ENCODE results near the gene KBTBD12.

The KBTBD12 gene

DNA sequence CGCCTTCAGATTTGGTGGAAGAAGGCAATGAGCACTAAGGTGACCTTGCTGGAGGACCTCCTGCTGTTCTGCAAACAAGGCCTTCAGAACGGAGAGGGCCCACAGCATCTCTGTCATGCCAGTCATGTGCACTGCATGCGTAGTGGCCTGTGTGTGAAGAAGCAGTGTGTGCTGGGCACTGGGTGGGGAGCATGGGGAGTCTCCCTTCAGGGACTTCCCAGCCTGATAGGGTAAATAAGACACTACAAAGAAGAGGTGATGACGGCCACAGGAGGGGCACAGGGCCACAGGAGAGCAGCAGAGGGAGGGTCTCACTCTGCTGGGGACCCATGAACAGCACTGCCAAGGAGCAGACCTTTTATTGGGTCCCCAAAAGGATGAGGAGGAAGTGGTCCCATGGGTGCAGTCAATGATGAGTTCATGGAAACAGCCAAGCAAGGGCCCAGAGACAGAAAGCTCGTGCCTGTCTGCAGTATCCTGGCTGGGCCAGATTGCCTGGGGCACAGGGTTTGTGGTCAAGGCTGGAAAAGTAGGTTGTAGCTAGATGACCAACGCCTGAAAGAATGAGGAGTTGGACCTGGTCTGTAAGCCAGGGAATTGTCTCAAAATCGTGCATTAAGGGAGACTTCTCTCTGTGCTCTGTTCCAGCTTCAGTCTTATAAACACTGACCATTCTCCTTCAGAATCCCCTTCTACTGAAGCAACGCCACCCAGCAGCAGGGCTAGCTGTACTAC is 69.4 kb downstream of the KBTBD12 start:
- DNase-seq (ENCODE audit: extremely low read depth in 1 of 2, low read depth in 1 of 2) = no peak

- no peak for DNase-seq (ENCODE audit: extremely low read depth in 1 of 2, low read depth in 1 of 2)
Measured at GRCh38 chr3:127985216-127985615, 70.2 kb downstream of the KBTBD12 start.

DNA sequence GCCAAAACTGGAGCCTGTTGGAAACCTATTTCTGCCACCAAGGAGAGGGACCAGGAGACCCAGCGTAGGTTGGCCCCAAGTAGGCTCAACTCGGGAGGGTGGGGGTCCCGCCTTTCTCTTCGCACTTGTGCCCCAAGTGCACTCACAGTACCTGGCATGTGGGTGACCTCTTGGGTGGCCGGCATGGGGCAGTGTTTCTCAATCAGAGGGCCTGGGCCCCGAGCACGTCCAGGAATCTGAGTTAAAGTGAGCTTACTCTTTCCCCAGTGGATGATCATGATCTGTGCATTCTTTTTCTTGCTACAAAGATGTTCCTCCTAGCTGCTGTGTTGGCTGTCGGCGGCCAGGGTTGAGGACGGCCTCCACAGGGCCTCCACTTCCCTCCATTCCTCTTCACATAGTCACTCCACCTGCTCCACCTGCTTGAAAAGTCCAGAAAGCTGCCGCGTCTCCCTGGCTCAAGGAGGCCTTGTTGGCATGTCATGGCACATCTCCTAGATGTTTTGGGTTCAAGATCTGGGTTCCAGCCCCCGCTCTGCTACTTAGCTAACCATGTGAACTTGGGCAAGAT is 70.7 kb downstream of the KBTBD12 start:
- no peak for DNase-seq (ENCODE audit: extremely low read depth in 1 of 2, low read depth in 1 of 2)

- DNase-seq (ENCODE audit: extremely low read depth in 1 of 2, low read depth in 1 of 2) = no peak
Measured at GRCh38 chr3:127986803-127987202, 71.8 kb downstream of the KBTBD12 start.

GRCh38 chr3:127987309-127987995 is 72.4 kb downstream of the KBTBD12 start:
- DNase-seq (ENCODE audit: extremely low read depth in 1 of 2, low read depth in 1 of 2) = no peak

DNA sequence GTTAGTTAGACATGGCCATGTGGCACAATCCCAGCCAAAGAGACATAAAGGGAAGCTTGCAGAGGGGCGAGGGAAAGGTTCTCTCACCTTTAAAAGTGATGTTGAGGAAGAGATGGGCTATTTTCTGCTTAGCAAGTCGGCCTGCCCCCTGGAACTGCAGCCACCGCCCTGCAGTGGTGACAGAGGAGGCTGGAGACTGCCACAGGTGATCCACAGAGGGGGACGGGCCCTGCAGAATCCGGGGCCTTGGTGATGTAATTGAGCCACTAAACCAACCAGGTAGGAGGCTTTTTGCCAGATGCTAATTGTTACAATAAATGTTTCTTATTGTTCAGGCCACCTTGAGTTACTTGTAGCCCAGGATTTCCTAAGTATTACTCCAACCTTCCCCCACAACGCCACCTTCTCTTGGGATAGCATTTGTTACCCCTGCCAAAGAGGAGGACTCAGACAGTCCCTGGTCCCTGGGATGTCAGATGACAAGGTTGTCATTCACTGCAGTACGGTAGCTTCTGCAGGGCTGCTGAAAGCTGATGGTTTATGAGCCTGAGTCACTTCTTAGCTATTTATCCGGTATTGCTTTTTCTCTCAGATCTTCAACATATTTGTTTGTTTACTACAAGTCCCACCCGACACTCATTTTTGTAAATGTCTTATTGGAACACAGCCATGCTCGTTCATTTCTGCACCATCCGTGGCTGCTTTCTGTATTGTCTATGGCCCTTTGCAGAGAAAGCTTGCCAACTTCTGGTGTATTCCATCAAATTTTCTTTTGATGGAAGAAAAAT is 73.9 kb downstream of the KBTBD12 start:
- no peak for DNase-seq (ENCODE audit: extremely low read depth in 1 of 2, low read depth in 1 of 2)

GRCh38 chr3:127990051-127990450 is 75.0 kb downstream of the KBTBD12 start:
- no peak for DNase-seq (ENCODE audit: extremely low read depth in 1 of 2, low read depth in 1 of 2)

- DNase-seq (ENCODE audit: extremely low read depth in 1 of 2, low read depth in 1 of 2) = no peak
Measured at GRCh38 chr3:127990461-127990860, 75.4 kb downstream of the KBTBD12 start.

GRCh38 chr3:127991251-127991650 is 76.2 kb downstream of the KBTBD12 start:
- no peak for DNase-seq (ENCODE audit: extremely low read depth in 1 of 2, low read depth in 1 of 2)

DNA sequence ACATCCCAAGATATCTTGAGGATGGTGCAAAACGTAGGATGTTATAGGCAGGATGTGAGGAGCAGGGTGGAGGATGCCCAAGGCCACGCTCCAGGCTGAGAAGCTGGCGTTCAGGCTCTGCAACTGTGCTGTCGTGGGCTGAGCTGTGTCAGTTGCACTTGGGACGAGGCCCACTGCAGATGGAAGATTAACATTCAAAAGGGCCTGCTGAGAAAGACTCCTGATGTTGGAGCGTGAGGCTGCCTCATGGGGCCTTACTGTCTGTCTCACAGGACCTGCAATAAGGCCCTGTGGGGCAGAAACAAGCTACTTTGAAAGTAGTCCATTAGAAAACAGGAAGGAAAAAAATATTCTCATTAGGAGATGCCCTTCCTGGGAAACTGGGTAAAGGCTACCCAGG is 76.6 kb downstream of the KBTBD12 start:
- no peak for DNase-seq (ENCODE audit: extremely low read depth in 1 of 2, low read depth in 1 of 2)

GRCh38 chr3:127992127-127992526 is 77.1 kb downstream of the KBTBD12 start:
- no peak for DNase-seq (ENCODE audit: extremely low read depth in 1 of 2, low read depth in 1 of 2)

DNA sequence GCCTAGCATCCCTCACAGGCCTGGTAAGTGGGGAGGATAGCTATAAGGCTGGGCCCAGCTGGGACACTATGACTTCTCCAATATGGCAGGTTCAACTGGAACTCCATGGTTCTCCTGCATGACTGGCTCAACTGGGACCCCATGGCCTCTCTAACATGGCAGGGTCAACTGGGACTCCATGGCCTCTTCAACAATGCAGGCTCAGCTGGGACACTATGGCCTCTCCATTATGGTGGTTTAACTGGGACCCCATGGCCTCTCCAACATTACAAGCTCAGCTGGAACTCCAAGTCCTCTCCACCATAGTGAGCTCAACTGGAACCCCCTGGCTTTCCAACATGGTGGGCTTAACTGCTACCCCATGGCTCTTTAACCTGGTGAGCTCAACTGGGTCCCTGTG is 79.0 kb downstream of the KBTBD12 start:
- no peak for DNase-seq (ENCODE audit: extremely low read depth in 1 of 2, low read depth in 1 of 2)

DNA sequence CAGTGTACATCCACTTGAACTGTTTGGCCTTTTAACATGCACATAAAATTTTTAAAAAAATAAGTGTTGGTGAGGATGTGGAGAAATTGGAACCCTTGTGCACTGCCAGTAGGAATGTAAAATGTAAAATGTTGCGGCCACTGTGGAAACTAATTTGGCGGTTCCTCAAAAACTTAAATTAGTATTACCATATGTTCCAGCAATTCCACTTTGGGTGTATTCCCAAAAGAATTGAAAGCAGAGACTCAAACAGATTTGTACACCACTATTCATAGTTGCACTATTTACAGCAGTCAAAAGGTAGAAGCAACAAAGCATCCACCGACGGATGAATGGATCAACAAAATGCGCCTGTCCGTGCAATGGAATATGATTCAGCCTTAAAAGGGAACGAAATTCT is 82.0 kb downstream of the KBTBD12 start:
- DNase-seq (ENCODE audit: extremely low read depth in 1 of 2, low read depth in 1 of 2) = no peak

DNA sequence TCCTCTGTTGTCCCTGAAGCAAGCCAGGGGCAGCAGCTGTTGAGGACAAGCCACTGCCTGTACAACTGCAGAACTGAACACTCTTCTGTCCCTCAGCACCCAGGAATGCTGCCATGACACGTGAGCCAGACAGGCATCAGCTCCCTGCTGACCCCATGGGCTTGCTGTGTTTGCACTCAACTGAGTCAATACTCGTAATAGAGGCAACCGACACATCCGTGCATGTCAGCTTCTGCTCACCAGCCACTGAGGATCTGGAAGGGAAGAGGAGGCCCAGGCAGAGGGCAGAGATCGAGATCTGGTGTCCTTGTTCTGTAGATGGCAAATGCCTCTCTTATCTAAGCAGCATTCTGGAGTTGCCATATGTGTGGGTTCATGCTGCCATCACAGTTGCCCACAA is 82.9 kb downstream of the KBTBD12 start:
- no peak for DNase-seq (ENCODE audit: extremely low read depth in 1 of 2, low read depth in 1 of 2)

- no peak for DNase-seq (ENCODE audit: extremely low read depth in 1 of 2, low read depth in 1 of 2)
Measured at GRCh38 chr3:127998596-127998995, 83.6 kb downstream of the KBTBD12 start.

DNA sequence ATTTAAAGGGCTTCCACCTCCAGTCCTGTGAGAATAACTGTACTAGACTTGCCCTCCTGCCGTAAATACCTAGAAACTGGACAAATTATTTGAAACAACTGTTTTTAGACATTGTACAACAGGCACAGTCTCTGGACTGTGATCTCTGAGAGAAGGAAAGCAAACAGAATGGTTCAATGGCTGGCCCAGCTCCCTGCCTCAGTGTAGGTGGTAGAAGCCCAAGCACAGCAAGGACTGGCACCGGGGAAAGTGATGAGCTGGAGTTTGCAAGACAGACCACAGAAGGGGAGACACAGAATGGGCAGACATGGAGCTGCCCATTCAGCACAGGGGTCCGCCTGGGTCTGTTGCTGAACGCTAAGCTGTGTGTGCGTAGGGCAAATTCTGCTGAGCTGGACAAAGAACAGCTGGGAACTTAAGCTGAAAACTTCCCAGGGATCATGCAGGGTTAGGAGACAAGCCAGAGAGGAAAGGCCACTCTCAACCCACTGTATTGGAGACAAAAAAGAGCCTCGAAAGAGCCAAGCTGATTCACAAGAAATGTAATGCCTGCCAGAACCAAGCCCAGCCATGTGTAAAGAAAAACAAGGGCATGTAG is 84.6 kb downstream of the KBTBD12 start:
- DNase-seq (ENCODE audit: extremely low read depth in 1 of 2, low read depth in 1 of 2) = no peak

- DNase-seq (ENCODE audit: extremely low read depth in 1 of 2, low read depth in 1 of 2) = no peak
Measured at GRCh38 chr3:128001576-128001975, 86.5 kb downstream of the KBTBD12 start.

GRCh38 chr3:128004661-128005060 is 89.6 kb downstream of the KBTBD12 start:
- no peak for DNase-seq (ENCODE audit: extremely low read depth in 1 of 2, low read depth in 1 of 2)

DNA sequence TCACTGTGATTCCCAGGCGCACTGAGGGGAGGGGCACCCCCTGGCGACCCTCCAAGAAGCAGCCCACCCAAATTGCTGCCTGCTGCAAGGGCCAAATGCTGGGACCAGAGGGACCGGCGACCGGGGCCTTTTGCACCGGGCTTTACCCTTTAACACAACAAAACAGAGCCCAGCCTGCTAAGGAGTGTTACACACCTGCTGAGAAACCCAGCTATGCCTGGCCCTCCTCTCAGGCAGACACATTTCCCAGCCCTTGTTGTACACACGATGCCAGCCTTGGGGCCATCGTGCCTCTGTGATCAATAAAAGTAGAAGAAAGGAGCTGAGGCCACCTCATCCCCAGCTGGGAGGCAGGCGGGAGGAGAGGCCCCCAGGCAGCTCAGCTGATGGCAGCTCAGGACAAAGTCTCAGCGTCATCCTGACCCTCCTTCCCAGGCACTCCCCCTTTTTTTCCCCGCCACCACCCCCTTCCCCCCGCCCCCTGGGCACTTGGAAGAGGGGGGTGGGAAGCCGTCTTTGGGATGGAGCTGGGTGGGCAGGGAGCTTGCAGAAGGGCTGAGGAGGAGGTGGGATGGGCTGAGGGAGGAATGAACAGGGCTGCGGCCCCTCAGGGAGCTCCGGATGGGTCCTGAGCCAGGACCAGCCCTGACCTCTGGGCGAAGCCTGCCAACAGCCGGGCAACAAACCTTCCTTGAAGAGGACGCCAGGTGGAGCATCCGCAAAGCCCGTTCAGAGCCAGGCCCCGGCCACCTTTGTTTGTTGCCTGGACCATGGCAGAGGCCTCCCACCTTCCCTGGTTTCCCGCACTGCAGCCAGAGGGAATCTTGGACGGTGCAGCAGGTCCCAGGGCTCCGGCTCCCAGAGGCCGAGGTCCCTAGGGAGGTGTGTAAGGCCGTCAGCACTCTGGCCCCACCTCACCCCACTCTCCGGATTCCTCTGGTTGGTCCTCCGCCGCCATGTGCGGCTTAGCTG is 91.3 kb downstream of the KBTBD12 start:
- no peak for DNase-seq (ENCODE audit: extremely low read depth in 1 of 2, low read depth in 1 of 2)

DNA sequence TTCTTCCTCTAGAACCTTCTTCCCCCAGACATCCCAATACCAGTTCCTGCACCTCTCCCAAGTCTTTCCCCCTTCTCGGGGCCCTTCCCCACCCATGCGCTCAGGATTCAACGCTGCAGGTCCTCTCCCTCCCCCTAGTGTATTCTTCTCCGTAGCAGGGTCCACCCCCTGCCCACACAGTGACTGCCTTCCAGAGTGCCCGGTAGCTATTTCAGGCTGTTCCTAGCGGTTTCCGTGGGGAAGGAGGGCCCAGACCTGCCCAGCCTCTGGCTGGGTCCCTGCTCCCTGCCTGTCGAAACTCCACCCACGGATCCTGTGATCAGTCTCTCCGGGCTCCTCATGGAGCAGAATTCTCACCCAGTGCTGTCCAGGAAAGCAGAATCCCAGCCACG is 92.0 kb downstream of the KBTBD12 start:
- DNase-seq (ENCODE audit: extremely low read depth in 1 of 2, low read depth in 1 of 2) = no peak

All from stimulated activated CD8-positive, alpha-beta memory T cell treated with anti-CD3 and anti-CD28 coated beads, Interleukin-7, amount 100 ng/mL, for 48 hours (primary cell).